Osteocyte (in vitro differentiated cells): Measurements from ENCODE around the gene LGALS12. TPM values are rescaled to one million over a fixed set of nuclear protein-coding genes. Genes with fewer than 3 reads are reported as not detected.

Experiments used
- DNase-seq: peaks from one replicate; pipeline ENCODE4 v3.0.0; 2021; ENCODE audit warnings: mixed read lengths; ENCODE audit not compliant: unreplicated experiment; ENCODE audit errors: extremely low spot score
- H3K27ac Mint-ChIP-seq: one replicate; pipeline ENCODE4 v1.8.0; 2021; ENCODE audit warnings: mild to moderate bottlenecking, mixed read lengths; ENCODE audit not compliant: unreplicated experiment
- H3K27me3 Mint-ChIP-seq: one replicate; pipeline ENCODE4 v1.8.0; 2021; ENCODE audit warnings: mixed read lengths; ENCODE audit not compliant: unreplicated experiment
- H3K36me3 Mint-ChIP-seq: one replicate; pipeline ENCODE4 v1.8.0; 2021; ENCODE audit warnings: mixed read lengths; ENCODE audit not compliant: unreplicated experiment
- H3K4me1 Mint-ChIP-seq: one replicate; pipeline ENCODE4 v1.8.0; 2021; ENCODE audit warnings: mixed read lengths; ENCODE audit not compliant: unreplicated experiment
- H3K4me3 Mint-ChIP-seq: one replicate; pipeline ENCODE4 v1.8.0; 2021; ENCODE audit warnings: mild to moderate bottlenecking, moderate library complexity, mixed read lengths; ENCODE audit not compliant: unreplicated experiment
- H3K9me3 Mint-ChIP-seq: one replicate; pipeline ENCODE4 v1.8.0; 2021; ENCODE audit warnings: mixed read lengths; ENCODE audit not compliant: unreplicated experiment
- total RNA-seq: library from RNA; stranded (reverse); gene quantifications from 2 replicates; pipeline ENCODE4 v1.2.1, GENCODE V29; 2021
- TF ChIP-seq, protein P1 (sequence below): fragments of 200-600 bp; sonication (generic); IDR thresholded peaks from 2 replicates; pipeline ENCODE4 v1.5.0; 2021; ENCODE audit warnings: antibody characterized with exemption, mild to moderate bottlenecking, moderate library complexity

LGALS12 gene
- total RNA-seq, 1 donor from 2014 or later: not detected

DNA sequence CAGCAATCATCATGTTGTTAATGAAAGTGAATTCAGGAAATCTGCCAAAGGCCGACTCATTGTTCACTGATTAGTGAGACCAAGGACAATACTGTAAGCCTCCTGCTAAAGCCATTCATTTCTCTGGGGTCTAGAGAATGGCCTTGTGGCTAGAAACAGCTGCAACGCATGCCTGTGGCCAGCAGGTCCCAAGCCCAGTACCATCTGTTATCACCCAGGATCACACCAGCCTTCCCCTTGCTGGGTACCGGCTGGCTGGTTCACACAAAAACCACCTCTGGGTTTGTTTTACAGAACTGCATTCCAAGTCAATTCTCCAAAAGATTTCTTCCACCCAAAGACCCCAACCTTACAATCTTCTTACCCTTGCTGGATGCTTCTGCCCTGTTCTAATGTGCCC, 16.0 kb upstream of the LGALS12 start:
- H3K27me3 Mint-ChIP-seq: peaks cover 75% of the 10 kb centered on the region

DNA sequence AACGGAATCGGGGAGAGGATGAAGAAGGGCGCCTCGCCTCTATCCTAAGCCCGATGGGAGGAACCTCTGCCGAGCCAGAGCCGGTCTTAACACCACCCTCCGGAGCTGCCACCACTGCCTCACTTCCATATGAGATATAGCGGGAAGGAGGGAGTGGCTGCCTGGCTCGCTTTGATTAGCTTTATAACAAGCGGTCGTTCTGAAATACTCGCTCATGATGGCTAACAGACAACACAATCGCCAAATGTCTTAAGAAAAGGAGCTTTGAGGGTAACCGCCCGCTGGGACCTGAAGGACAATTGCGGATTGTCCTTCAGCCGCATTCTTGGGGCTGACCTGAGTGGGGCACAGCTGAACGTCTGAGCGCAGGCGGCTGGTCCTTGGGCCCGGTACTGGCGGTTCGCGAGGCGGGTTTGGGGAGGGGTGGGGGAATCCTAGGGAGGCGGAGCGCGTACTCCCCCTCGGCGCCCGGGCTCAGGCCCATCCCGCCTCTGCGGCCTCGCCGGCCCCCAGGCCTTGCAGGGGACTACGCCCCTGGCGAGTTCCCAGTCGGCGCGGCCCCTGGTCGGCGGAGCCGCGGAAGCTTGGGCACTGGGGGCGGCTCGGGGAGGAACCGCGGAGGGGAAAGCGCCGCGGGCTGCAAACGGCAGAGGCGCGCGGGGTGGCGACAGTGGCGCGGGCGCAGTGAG, 15.2 kb upstream of the LGALS12 start, which contains the start of gene PLAAT5:
Gene PLAAT5 (minus strand): TSS at position 617 of the 689 bp plus-strand sequence. CDS start 133 bp downstream, at position 484.
- peaks cover 10% of the 10 kb centered on the region for H3K4me1 Mint-ChIP-seq
- H3K27me3 Mint-ChIP-seq: peaks cover 78% of the 10 kb centered on the region
- H3K36me3 Mint-ChIP-seq: peaks cover 5% of the 10 kb centered on the region
- DNase-seq: no peak
- H3K9me3 Mint-ChIP-seq: peaks cover 7% of the 10 kb centered on the region
- no peak within 1 kb of the TSS for H3K27ac Mint-ChIP-seq
- peak within 1 kb of the TSS; percentile 66 for H3K4me3 Mint-ChIP-seq
- TF ChIP-seq, protein P1, sequence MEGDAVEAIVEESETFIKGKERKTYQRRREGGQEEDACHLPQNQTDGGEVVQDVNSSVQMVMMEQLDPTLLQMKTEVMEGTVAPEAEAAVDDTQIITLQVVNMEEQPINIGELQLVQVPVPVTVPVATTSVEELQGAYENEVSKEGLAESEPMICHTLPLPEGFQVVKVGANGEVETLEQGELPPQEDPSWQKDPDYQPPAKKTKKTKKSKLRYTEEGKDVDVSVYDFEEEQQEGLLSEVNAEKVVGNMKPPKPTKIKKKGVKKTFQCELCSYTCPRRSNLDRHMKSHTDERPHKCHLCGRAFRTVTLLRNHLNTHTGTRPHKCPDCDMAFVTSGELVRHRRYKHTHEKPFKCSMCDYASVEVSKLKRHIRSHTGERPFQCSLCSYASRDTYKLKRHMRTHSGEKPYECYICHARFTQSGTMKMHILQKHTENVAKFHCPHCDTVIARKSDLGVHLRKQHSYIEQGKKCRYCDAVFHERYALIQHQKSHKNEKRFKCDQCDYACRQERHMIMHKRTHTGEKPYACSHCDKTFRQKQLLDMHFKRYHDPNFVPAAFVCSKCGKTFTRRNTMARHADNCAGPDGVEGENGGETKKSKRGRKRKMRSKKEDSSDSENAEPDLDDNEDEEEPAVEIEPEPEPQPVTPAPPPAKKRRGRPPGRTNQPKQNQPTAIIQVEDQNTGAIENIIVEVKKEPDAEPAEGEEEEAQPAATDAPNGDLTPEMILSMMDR: no peak

More for the DNA sequence above, 16.0 kb upstream of the LGALS12 start:
- TF ChIP-seq, protein P1: no peak
- peaks cover 14% of the 10 kb centered on the region for H3K9me3 Mint-ChIP-seq
- DNase-seq: no peak
- peaks cover 10% of the 10 kb centered on the region for H3K4me1 Mint-ChIP-seq
- H3K36me3 Mint-ChIP-seq: peaks cover 7% of the 10 kb centered on the region
- no peak overlapping the region for H3K4me3 Mint-ChIP-seq
- H3K27ac Mint-ChIP-seq: no peak overlapping the region

DNA sequence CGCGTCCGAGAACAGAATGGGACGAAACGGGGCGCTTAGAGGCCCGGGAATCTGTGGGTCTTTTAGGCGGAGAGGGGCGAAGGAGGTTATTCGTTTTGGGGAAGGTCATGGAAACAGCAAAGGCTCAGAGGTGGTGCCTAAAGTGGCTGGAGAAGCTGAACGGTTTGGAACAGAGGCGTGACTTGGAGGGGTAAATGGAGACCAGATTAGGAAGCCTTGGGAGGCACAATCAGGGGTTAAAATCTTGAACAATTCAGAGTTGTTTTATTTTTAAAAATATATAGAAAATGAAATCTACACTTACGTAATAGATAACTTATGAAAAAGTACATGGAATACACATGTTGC, 14.7 kb upstream of the LGALS12 start:
- Mint-ChIP-seq H3K4me3 (peak overlapping the region; percentile 66), H3K4me1 (peaks cover 10% of the 10 kb centered on the region), H3K27me3 (peaks cover 80% of the 10 kb centered on the region), H3K9me3 (peaks cover 2% of the 10 kb centered on the region), H3K36me3 (peaks cover 5% of the 10 kb centered on the region), H3K27ac (no peak overlapping the region)
- DNase-seq: no peak
- TF ChIP-seq, protein P1: no peak

DNA sequence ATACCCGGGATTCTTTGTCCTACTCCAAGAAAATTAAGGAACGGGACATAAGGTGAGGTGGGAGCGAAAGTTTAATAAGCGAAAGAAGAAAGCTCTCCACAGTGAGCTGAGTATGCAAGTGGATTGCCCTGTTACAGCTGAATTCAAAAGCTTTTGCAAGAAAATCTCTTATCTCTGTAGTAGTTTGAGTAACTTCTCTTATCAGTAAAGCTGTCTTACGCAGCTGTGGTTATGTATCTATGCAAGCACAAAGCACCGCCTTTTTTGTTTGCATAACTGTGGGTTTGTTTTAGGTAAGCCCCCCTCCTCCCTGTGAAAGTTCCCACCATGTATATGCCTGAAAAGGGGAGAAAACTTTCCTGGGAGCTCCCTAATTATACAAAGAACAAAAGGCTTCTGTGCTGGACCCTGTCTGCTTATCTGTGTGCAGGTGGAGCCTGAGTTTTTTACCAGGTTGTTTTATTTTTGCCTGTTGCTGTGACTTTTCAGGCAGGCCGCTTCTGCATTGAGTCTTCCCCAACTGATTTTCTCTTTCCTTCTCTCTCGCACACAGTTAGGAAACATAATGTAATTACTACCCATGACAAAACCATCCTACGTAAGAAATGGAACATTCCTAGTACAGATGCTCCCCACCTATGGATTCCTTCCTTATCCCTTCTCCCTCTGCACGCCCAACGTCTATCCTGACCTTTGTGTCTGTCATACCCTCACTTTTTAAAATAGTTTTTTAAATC, 14.1 kb upstream of the LGALS12 start:
- peaks cover 5% of the 10 kb centered on the region for H3K36me3 Mint-ChIP-seq
- H3K9me3 Mint-ChIP-seq: no peaks in the 10 kb centered on the region
- H3K27me3 Mint-ChIP-seq: peaks cover 83% of the 10 kb centered on the region
- TF ChIP-seq, protein P1: no peak
- no peak overlapping the region for H3K27ac Mint-ChIP-seq
- DNase-seq: no peak
- peaks cover 10% of the 10 kb centered on the region for H3K4me1 Mint-ChIP-seq
- no peak overlapping the region for H3K4me3 Mint-ChIP-seq

DNA sequence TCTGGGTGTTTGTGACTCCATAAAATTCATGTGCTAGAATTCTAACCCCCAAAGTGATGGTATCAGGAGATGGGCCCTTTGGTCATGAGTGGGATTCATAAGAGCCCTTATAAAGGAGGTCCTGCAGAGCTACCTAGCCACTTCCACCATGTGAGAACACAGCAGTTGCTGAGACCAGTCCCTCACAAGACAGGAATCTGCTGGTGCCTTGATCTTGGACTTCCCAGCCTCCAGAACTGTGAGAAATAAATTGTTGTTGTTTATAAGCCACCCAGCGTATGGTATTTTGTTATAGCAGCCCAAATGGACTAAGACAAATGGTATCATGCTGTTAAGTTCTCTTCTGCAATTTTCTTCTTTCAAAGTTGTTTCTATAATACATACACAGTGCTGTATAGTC, 13.4 kb upstream of the LGALS12 start:
- peaks cover 5% of the 10 kb centered on the region for H3K36me3 Mint-ChIP-seq
- peaks cover 84% of the 10 kb centered on the region for H3K27me3 Mint-ChIP-seq
- H3K4me1 Mint-ChIP-seq: peaks cover 10% of the 10 kb centered on the region
- DNase-seq: no peak
- peaks cover 3% of the 10 kb centered on the region for H3K9me3 Mint-ChIP-seq
- no peak overlapping the region for H3K4me3 Mint-ChIP-seq
- TF ChIP-seq, protein P1: no peak
- no peak overlapping the region for H3K27ac Mint-ChIP-seq
